ENCODE data around the gene CAMSAP3. TPM values are rescaled to one million over a fixed set of nuclear protein-coding genes. Genes with fewer than 3 reads are reported as not detected.

Gene CAMSAP3
- polyA plus RNA-seq, 1 donor, result 18.9 TPM

DNA sequence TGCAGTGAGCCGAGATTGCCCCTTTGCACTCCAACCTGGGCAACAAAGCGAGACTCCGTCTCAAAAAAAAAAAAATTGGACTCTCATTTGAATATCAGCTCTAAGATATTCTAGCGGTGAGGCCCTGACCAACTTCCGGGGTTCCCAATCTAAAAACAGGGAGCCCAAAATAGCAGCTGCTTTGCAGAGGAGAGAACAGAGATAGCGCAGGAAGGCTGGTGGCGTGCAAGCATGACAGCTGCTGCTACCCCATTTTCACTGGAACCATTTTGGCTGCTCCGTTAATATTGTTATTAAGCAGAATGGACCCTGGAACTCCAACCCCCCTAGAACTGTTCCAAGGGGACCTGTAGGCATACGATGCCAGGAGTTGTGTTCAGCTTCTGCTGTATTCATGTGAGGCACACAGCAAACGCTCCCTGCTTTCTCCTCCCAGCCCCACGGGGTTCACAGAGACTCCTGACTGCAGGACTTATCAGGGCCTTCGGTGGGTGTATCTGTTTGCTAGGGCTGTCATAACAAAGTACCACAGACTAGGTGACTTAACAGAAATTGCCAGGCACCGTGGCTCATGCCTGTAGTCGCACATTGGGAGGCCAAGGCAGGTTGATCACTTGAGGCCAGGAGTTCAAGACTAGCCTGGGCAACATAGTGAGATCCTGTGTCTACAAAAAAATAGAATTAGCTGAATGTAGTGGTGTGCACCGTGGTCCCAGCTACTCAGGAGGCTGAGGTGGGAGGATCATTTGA is 52.8 kb downstream of the CAMSAP3 start:
- no peak for DNase-seq

GRCh38 chr19:7650148-7650547 is 54.5 kb downstream of the CAMSAP3 start:
- DNase-seq, result no peak

- peak; percentile 83 for DNase-seq
Measured at GRCh38 chr19:7652061-7652641, 56.5 kb downstream of the CAMSAP3 start.

- no peak for DNase-seq
Measured at GRCh38 chr19:7654401-7654800, 58.7 kb downstream of the CAMSAP3 start.

GRCh38 chr19:7655581-7655980 is 59.9 kb downstream of the CAMSAP3 start:
- no peak for DNase-seq

DNA sequence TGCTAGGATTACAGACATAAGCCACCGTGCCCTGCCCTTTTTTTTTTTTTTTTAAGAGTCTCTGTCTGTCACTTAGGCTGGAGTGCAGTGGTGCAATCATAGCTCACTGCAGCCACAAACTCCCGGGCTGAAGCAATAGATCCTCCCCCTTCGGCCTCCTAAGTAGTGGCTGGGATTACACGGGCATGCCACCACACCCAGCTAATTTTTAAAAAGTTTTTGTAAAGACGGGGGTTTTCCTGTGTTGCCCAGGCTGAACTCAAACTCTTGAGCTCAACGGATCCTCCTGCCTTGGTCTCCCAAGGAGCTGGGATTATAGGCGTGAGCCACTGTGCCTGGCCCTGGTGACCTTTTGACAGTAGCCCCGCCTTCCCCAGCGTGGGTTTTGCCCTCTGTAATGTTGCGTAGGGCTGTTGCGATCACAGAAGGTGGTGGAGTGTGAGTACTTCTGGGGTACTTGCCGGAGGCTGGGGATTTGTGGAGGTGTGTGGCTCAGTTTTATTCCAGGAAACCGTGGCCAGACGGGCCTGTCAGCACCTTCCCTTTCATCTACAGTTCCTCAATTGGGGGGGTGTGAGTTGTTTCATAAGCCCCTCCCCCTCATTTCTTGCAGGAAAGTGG is 61.6 kb downstream of the CAMSAP3 start:
- no peak for DNase-seq

DNA sequence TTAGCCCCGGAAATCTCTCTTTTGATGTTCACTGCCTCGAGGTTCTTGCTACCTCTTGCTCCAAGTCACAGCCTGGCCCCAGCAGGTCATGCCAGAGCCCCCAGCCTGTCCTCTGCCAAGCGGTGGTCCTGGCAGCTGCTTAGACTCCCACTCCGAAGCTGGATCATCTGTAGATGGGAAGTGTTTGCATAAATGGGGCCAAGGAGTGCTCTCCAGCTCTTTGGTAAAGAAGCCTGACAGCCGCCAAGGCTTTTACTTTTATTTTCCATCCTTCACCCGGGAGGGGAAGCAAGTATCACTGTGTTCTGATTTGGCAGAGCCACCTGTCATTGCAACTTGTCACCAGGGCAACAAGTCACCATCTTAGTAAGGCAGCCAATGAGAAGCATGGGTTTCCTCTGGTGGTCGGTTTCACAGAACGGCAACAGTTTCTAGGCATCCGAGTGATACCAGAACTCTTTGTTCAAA is 62.6 kb downstream of the CAMSAP3 start:
- DNase-seq, result no peak

DNA sequence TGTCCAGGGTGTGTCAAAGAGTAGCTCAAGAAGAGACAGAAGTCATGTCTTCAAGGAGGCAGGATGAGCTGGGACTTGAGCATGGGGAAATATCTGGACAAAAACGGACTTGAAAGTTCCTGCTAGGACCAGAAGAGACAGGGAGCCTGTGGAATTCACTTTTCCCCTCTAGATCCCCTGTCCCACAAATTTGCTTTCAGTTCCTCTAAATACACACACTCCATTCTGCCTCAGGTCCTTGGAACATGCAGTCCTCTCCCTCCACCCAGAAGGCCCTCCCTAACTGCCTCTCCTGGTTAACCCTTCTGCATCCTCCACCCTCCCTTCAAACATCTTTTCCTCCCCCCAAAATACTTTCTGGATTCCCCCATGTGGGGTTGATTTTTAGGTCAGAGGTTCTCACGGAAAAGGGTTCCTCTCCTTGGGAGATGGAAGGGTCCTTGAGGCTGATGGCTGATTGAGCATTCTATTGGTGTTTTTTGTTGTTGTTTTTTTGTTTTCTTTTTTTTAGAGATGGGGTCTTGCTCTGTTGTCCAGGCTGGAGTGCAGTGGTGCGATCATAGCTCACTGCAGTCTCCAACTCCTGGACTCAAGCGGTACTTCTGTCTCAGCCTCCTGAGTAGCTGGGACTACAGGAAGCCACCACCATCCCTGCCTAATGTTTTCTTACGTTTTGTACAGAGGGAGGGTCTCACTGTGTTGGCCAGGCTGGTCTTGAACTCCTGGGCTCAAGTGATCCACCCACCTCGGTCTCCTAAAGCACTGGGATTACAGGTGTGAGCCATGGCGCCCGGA is 66.3 kb downstream of the CAMSAP3 start:
- no peak for DNase-seq

DNA sequence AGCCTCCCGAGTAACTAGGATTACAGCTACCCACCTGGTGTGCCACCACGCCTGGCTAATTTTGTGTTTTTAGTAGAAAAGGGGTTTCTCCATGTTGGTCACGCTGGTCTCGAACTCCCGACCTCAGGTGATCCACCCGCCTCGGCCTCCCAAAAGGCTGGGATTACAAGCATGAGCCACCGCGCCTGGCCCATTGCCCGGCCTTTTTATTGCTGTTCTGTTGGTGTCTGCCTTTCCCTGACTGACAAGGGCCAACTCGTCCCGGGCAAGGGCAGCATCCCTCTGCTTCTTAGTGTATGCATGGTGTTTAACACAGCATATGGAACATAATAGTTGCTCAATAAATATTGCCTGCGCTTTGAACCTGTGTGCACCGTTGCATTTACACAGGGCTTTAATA is 67.0 kb downstream of the CAMSAP3 start:
- DNase-seq, result no peak

GRCh38 chr19:7663706-7664105 is 68.0 kb downstream of the CAMSAP3 start:
- DNase-seq, result no peak

GRCh38 chr19:7665076-7665475 is 69.4 kb downstream of the CAMSAP3 start:
- no peak for DNase-seq

Other genes starting within 250 kb of the CAMSAP3 start
- 26.6 TPM for gene ARHGEF18, start 246.9 kb upstream of the CAMSAP3 start, polyA plus RNA-seq (ENCODE audit: insufficient read length)
- gene PEX11G, start 106.8 kb upstream of the CAMSAP3 start, polyA plus RNA-seq (ENCODE audit: insufficient read length), result 4.3 TPM
- 34.6 TPM for gene ZNF358, start 79.8 kb upstream of the CAMSAP3 start, polyA plus RNA-seq (ENCODE audit: insufficient read length)
- gene MCOLN1, start 73.2 kb upstream of the CAMSAP3 start, polyA plus RNA-seq (ENCODE audit: insufficient read length), result 17.0 TPM
- gene PNPLA6, start 60.1 kb upstream of the CAMSAP3 start, polyA plus RNA-seq (ENCODE audit: insufficient read length), result 35.1 TPM
- 29.4 TPM for gene XAB2, start 33.7 kb downstream of the CAMSAP3 start, polyA plus RNA-seq (ENCODE audit: insufficient read length)
- 114 TPM for gene PET100, start 33.9 kb downstream of the CAMSAP3 start, polyA plus RNA-seq (ENCODE audit: insufficient read length)
- 0.80 TPM for gene PCP2, start 37.9 kb downstream of the CAMSAP3 start, polyA plus RNA-seq (ENCODE audit: insufficient read length)
- gene STXBP2, start 41.2 kb downstream of the CAMSAP3 start, polyA plus RNA-seq (ENCODE audit: insufficient read length), result 74.5 TPM
- 0.40 TPM for gene RETN, start 73.2 kb downstream of the CAMSAP3 start, polyA plus RNA-seq (ENCODE audit: insufficient read length)
- not detected for gene MCEMP1, start 81.2 kb downstream of the CAMSAP3 start, polyA plus RNA-seq (ENCODE audit: insufficient read length)
- gene TRAPPC5, start 85.0 kb downstream of the CAMSAP3 start, polyA plus RNA-seq (ENCODE audit: insufficient read length), result 34.1 TPM
- gene FCER2, start 106.3 kb downstream of the CAMSAP3 start, polyA plus RNA-seq (ENCODE audit: insufficient read length), result not detected
- not detected for gene CLEC4G, start 136.2 kb downstream of the CAMSAP3 start, polyA plus RNA-seq (ENCODE audit: insufficient read length)
- gene CD209, start 151.7 kb downstream of the CAMSAP3 start, polyA plus RNA-seq (ENCODE audit: insufficient read length), result 1.4 TPM
- gene CLEC4M, start 167.4 kb downstream of the CAMSAP3 start, polyA plus RNA-seq (ENCODE audit: insufficient read length), result 1.8 TPM
- gene EVI5L, start 234.4 kb downstream of the CAMSAP3 start, polyA plus RNA-seq (ENCODE audit: insufficient read length), result 16.5 TPM